GM23248 (cell line): ENCODE data around the gene AHRR. TPM values are rescaled to one million over a fixed set of nuclear protein-coding genes. Genes with fewer than 3 reads are reported as not detected.

Experiments
- DNase-seq: peaks from one replicate; pipeline ENCODE4 v3.0.0-alpha.2; 2015
- H2AFZ ChIP-seq: fragments of 200-600 bp; sonication (generic); 2 replicates; pipeline ENCODE4 v1.6.1; 2016; ENCODE audit warnings: antibody characterized with exemption
- H3F3A ChIP-seq: fragments of 200-600 bp; sonication (generic); 2 replicates; pipeline ENCODE4 v1.6.1; 2016; ENCODE audit warnings: mild to moderate bottlenecking, antibody characterized with exemption, mixed run types; ENCODE audit not compliant: insufficient read depth
- H3K27ac ChIP-seq: fragments of 200-600 bp; sonication (generic); 2 replicates; pipeline ENCODE4 v1.5.1; 2016; ENCODE audit warnings: mild to moderate bottlenecking
- H3K27me3 ChIP-seq: fragments of 200-600 bp; sonication (generic); replicated peaks from 2 replicates; pipeline ENCODE4 v1.6.1; 2016; ENCODE audit warnings: mild to moderate bottlenecking; ENCODE audit not compliant: insufficient read depth
- H3K36me3 ChIP-seq: fragments of 200-600 bp; sonication (generic); 2 replicates; pipeline ENCODE4 v1.6.1; 2016; ENCODE audit warnings: low read depth, mild to moderate bottlenecking
- H3K4me1 ChIP-seq: fragments of 200-600 bp; sonication (generic); 2 replicates; pipeline ENCODE4 v1.6.1; 2016; ENCODE audit warnings: mild to moderate bottlenecking; ENCODE audit not compliant: insufficient read depth
- H3K4me2 ChIP-seq: fragments of 200-600 bp; sonication (generic); one replicate; pipeline ENCODE4 v1.6.1; 2016; ENCODE audit warnings: mild to moderate bottlenecking; ENCODE audit not compliant: unreplicated experiment
- H3K4me3 ChIP-seq: fragments of 200-600 bp; sonication (generic); 2 replicates; pipeline ENCODE4 v1.5.1; 2016; ENCODE audit warnings: mild to moderate bottlenecking
- H3K79me2 ChIP-seq: fragments of 200-600 bp; sonication (generic); 2 replicates; pipeline ENCODE4 v1.6.1; 2016; ENCODE audit warnings: mild to moderate bottlenecking; ENCODE audit not compliant: insufficient read depth
- H3K9ac ChIP-seq: fragments of 200-600 bp; sonication (generic); 2 replicates; pipeline ENCODE4 v1.6.1; 2016; ENCODE audit warnings: mild to moderate bottlenecking
- H3K9me2 ChIP-seq: fragments of 200-600 bp; sonication (generic); 2 replicates; pipeline ENCODE4 v1.6.1; 2016; ENCODE audit warnings: mixed run types, mild to moderate bottlenecking, moderate library complexity; ENCODE audit not compliant: insufficient read depth
- H3K9me3 ChIP-seq: fragments of 200-600 bp; sonication (generic); one replicate; pipeline ENCODE4 v1.6.1; 2017; ENCODE audit warnings: low read depth
- H4K20me1 ChIP-seq: fragments of 200-600 bp; sonication (generic); 2 replicates; pipeline ENCODE4 v1.6.0; 2016; ENCODE audit not compliant: insufficient read depth
- EZH2 ChIP-seq: fragments of 200-600 bp; sonication (generic); IDR thresholded peaks from 2 replicates; pipeline ENCODE4 v1.6.1; 2018; ENCODE audit warnings: antibody characterized with exemption, mild to moderate bottlenecking; ENCODE audit not compliant: insufficient read depth, poor library complexity, severe bottlenecking
- EZH2phosphoT487 ChIP-seq: fragments of 200-600 bp; sonication (generic); IDR thresholded peaks from 2 replicates; pipeline ENCODE4 v1.6.1; 2018; ENCODE audit warnings: antibody characterized with exemption, moderate library complexity, mild to moderate bottlenecking, low read depth; ENCODE audit not compliant: insufficient read depth
- WGBS, 2 experiments: methylation state at CpG; one replicate each; pipeline ENCODE4 v1.1.6; 2015 to 2017; ENCODE audit warnings: low lambda C conversion rate in 2 of 2, low coverage in 1 of 2; ENCODE audit errors: missing lambda C conversion rate in 2 of 2; 5-methylcytosine and 5-hydroxymethylcytosine counted together
- in situ Hi-C: fragments of 300-500 bp; cut with MboI; formaldehyde crosslinking; loops from 2 replicates; pipeline ENCODE4 v1.15.0; 2020
- polyA plus RNA-seq: library from polyadenylated mRNA; unstranded; fragments of >200 nt; fragmentation: Nextera tagmentation; extraction: Ambion mirVana; gene quantifications from 2 replicates; pipeline ENCODE4 v1.2.1, GENCODE V29; 2016
- total RNA-seq: library from RNA; depleted of rRNA; stranded (reverse); fragments of >200 nt; shearing (Covaris generic); gene quantifications from 2 replicates; pipeline ENCODE4 v1.2.3, GENCODE V29; 2014

AHRR gene
- total and polyA plus RNA-seq, 2 experiments from 2014 or later: 13.2 to 33.7 TPM

DNA sequence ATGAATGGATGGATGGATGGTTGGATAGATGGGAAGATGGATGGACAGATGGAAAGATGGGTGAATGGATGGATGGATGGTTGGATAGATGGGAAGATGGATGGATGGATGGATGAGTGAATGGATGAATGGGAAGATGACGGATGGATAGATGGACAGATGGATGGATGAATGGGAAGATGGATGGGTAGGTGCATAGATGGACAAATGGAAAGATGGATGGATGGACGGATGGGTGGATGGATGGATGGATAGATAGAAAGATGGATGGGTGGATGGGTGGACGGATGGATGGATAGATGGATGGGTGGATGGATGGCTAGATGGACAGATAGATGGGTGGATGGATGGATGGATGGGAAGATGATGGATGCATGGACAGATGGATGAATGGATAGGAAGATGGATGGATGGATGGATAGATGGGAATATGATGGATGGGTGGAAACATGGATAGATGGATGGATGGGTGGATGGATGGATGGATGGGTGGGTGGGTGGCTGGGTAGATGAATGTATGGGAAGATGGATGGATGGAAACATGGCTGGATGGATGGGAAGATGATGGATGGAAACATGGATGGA lies 105.0 kb downstream of the AHRR start:
- no peaks in the 10 kb centered on the region for H4K20me1 ChIP-seq
- no peak overlapping the region for H3K27ac ChIP-seq
- WGBS, 2 experiments: 75 to 82% methylated on average over 3 of the region's 3 CpGs
- no peak for DNase-seq
- no peaks in the 10 kb centered on the region for H3K79me2 ChIP-seq
- no peak overlapping the region for H3K4me2 ChIP-seq
- H3F3A ChIP-seq: no peaks in the 10 kb centered on the region
- TF ChIP-seq EZH2 (no peak), EZH2phosphoT487 (no peak)
- H3K9ac ChIP-seq: no peak overlapping the region
- no peaks in the 10 kb centered on the region for H3K27me3 ChIP-seq
- peaks cover 14% of the 10 kb centered on the region; the same call in 1 of the 2 replicates for H3K4me1 ChIP-seq
- H2AFZ ChIP-seq: no peak overlapping the region
- no peak overlapping the region for H3K4me3 ChIP-seq
- no peaks in the 10 kb centered on the region; the same call in 1 of the 2 replicates for H3K36me3 ChIP-seq
- in situ Hi-C loops: no loop called here
- no peaks in the 10 kb centered on the region for H3K9me3 ChIP-seq
- no peaks in the 10 kb centered on the region for H3K9me2 ChIP-seq

DNA sequence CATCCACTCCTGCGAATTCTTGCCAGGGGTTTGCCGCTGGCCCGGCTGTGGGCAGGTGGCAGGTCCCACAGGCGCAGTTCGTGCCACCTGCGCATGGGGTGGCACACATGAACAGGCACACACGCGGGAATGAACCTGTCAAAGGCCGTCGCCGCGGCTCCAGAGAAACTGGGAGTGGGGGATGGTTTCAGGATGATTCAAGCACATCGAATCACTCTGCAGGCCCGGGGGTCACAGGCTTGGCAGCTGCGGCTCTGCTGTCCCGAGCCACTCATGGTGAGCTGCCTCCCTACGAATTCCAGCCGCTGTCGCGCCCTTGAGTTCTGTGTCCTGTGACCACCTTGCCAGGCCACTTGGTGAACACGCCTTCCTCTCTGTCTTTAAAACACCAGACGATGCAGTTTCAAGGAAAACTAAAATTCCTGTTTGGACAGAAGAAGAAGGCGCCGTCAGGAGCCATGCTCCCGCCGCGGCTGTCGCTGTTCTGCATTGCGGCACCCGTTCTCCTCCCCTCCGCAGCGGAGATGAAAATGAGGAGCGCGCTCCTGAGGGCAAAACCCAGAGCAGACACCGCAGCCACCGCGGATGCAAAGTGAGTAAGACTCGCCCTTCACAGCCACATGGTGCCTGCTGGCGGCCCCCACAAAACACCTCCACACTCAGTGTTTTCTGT lies 106.0 kb downstream of the AHRR start:
- no peaks in the 10 kb centered on the region for H3K27me3 ChIP-seq
- no peak for DNase-seq
- TF ChIP-seq EZH2phosphoT487 (no peak), EZH2 (no peak)
- no peak overlapping the region for H2AFZ ChIP-seq
- peaks cover 14% of the 10 kb centered on the region; the same call in 1 of the 2 replicates for H3K4me1 ChIP-seq
- H3K36me3 ChIP-seq: peaks cover 6% of the 10 kb centered on the region; the same call in 1 of the 2 replicates
- in situ Hi-C loops: no loop called here
- no peaks in the 10 kb centered on the region for H4K20me1 ChIP-seq
- H3K27ac ChIP-seq: no peak overlapping the region
- no peaks in the 10 kb centered on the region for H3F3A ChIP-seq
- H3K4me3 ChIP-seq: no peak overlapping the region
- H3K4me2 ChIP-seq: no peak overlapping the region
- 96% methylated on average over 39 of the region's 39 CpGs for WGBS, 2 experiments
- no peaks in the 10 kb centered on the region for H3K9me2 ChIP-seq
- H3K9ac ChIP-seq: no peak overlapping the region
- no peaks in the 10 kb centered on the region for H3K9me3 ChIP-seq
- H3K79me2 ChIP-seq: no peaks in the 10 kb centered on the region

DNA sequence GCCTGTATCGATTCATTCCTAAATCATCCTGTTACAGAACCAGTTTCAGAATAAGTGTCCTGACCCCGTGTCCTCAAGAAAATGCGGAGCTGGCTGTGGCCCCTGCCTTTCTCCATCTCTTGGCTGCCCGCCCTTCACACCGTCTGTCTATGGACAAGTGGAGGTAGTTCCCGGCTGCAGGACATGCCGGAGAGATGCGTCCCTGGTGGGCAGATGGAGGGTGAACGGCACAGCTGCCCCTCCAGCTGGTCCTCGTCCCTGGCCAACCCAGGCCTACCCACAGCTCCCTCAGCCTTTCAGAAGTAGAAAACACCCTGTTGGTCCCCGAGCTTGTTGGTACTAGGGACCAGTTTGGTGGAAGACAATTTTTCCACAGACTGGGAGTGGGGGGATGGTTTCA lies 106.7 kb downstream of the AHRR start:
- H3F3A ChIP-seq: no peaks in the 10 kb centered on the region
- H2AFZ ChIP-seq: no peak overlapping the region
- no peaks in the 10 kb centered on the region for H3K9me3 ChIP-seq
- no peak overlapping the region for H3K4me3 ChIP-seq
- H3K79me2 ChIP-seq: no peaks in the 10 kb centered on the region
- 91 to 94% methylated on average over 11 of the region's 11 CpGs for WGBS, 2 experiments
- no peak overlapping the region for H3K9ac ChIP-seq
- no peaks in the 10 kb centered on the region for H3K27me3 ChIP-seq
- no peaks in the 10 kb centered on the region for H3K9me2 ChIP-seq
- H3K36me3 ChIP-seq: peaks cover 6% of the 10 kb centered on the region; the same call in 1 of the 2 replicates
- in situ Hi-C loops: no loop called here
- no peak for DNase-seq
- H3K4me1 ChIP-seq: peaks cover 14% of the 10 kb centered on the region; the same call in 1 of the 2 replicates
- no peak overlapping the region for H3K27ac ChIP-seq
- TF ChIP-seq EZH2phosphoT487 (no peak), EZH2 (no peak)
- no peaks in the 10 kb centered on the region for H4K20me1 ChIP-seq
- H3K4me2 ChIP-seq: no peak overlapping the region

DNA sequence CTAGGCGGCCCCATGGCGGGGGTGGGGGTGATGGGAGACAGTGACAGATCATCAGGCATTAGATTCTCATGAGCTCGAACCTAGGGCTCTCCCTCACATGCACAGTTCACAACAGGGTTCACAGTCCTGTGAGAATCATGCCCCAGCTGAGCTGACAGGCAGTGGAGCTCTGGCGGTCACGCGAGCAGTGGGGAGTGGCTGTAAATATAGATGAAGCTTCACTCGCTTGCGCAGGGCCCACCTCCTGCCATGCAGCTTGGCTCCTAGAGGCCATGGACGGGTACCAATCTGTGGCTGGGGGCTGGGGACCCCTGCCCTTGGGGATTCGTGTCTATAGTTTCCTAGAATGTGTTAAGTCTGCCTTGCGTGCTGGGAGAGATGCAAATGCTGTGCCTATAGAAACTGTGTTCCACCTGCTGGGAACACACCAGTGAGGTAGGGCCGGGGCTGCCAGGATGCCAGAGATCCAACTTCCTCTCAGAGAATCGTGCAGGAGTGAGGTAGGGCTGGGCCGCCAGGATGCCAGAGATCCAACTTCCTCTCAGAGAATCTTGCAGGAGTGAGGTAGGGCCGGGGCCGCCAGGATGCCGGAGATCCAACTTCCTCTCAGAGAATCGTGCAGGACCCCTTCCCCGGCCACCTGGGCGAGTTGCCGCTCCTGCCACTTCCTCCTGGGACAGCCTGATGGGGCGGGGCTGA lies 107.4 kb downstream of the AHRR start:
- Histone ChIP-seq H3K79me2 (no peaks in the 10 kb centered on the region), H3F3A (no peaks in the 10 kb centered on the region)
- in situ Hi-C loops: no loop called here

More for the DNA sequence above, 107.4 kb downstream of the AHRR start:
- TF ChIP-seq EZH2 (no peak), EZH2phosphoT487 (no peak)
- no peaks in the 10 kb centered on the region for H4K20me1 ChIP-seq
- 84 to 85% methylated on average over 21 to 22 of the region's 22 CpGs for WGBS, 2 experiments
- no peaks in the 10 kb centered on the region for H3K27me3 ChIP-seq
- DNase-seq: no peak
- H2AFZ ChIP-seq: no peak overlapping the region
- no peaks in the 10 kb centered on the region for H3K9me3 ChIP-seq
- H3K9ac ChIP-seq: no peak overlapping the region
- H3K4me3 ChIP-seq: no peak overlapping the region
- H3K4me2 ChIP-seq: no peak overlapping the region
- peaks cover 6% of the 10 kb centered on the region; the same call in 1 of the 2 replicates for H3K36me3 ChIP-seq
- H3K27ac ChIP-seq: no peak overlapping the region
- H3K9me2 ChIP-seq: no peaks in the 10 kb centered on the region
- peaks cover 14% of the 10 kb centered on the region; the same call in 1 of the 2 replicates for H3K4me1 ChIP-seq
